NB4 (cell line): Measurements from ENCODE around the gene CFAP46.

Source experiments
- DNase-seq: peaks from one replicate; pipeline ENCODE4 v3.0.0; 2010; ENCODE audit warnings: low read depth
- H3K4me3 ChIP-seq: one replicate; pipeline ENCODE4 v1.5.1; 2011; ENCODE audit warnings: mild to moderate bottlenecking, low read depth, low read length, moderate library complexity
- MYC ChIP-seq: IDR thresholded peaks from 2 replicates; pipeline ENCODE4 v1.6.1; 2011; ENCODE audit warnings: low read depth, low read length
- POLR2A ChIP-seq: IDR thresholded peaks from 2 replicates; pipeline ENCODE4 v1.6.1; 2011; ENCODE audit warnings: mild to moderate bottlenecking; ENCODE audit not compliant: insufficient read length; ENCODE audit errors: extremely low read depth
- TF ChIP-seq, protein P1 (sequence below): IDR thresholded peaks from one replicate; pipeline ENCODE4 v1.5.1; 2012; ENCODE audit warnings: low read depth, low read length
- TF ChIP-seq, protein P2 (sequence below): IDR thresholded peaks from 2 replicates; pipeline ENCODE4 v1.6.1; 2011; ENCODE audit warnings: low read depth, low read length

Gene CFAP46

DNA sequence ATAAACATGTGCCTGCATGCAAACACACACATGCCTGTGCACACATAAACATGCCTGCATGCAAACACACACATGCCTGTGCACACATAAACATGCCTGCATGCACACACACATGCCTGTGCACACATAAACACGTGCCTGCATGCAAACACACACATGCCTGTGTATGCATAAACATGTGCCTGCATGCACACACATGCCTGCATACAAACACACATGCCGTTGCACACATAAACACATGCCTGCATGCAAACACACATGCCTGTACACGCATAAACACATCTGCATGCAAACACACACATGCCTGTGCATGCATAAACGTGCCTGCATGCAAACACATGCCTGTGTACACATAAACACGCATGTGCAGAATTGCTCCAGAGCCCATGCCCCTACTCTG, 178.8 kb downstream of the CFAP46 start:
- TF ChIP-seq POLR2A = no peak
- TF ChIP-seq MYC = no peak
- TF ChIP-seq, protein P1, sequence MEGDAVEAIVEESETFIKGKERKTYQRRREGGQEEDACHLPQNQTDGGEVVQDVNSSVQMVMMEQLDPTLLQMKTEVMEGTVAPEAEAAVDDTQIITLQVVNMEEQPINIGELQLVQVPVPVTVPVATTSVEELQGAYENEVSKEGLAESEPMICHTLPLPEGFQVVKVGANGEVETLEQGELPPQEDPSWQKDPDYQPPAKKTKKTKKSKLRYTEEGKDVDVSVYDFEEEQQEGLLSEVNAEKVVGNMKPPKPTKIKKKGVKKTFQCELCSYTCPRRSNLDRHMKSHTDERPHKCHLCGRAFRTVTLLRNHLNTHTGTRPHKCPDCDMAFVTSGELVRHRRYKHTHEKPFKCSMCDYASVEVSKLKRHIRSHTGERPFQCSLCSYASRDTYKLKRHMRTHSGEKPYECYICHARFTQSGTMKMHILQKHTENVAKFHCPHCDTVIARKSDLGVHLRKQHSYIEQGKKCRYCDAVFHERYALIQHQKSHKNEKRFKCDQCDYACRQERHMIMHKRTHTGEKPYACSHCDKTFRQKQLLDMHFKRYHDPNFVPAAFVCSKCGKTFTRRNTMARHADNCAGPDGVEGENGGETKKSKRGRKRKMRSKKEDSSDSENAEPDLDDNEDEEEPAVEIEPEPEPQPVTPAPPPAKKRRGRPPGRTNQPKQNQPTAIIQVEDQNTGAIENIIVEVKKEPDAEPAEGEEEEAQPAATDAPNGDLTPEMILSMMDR = no peak
- TF ChIP-seq, protein P2, sequence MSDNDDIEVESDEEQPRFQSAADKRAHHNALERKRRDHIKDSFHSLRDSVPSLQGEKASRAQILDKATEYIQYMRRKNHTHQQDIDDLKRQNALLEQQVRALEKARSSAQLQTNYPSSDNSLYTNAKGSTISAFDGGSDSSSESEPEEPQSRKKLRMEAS = no peak
- DNase-seq = no peak
- no peak overlapping the region for H3K4me3 ChIP-seq

DNA sequence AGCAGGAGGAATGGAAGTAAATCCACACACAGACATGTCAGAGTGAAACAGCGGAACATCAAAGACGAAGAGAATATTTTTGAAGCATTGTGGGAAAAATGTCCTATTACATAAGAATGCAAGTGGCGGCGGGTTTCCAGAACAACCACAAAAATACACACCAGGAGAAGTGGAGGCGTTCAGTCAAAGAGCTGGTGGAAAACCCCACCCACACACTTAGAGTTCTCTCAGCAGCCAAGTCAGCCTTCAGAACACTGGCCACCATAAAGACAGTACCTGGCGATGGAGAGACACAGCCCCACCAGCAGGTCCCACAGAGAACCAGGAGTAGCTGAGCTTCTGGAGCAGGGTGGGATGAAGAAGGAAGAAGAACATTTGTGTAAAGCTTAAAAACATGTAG, 180.1 kb downstream of the CFAP46 start:
- no peak for DNase-seq
- H3K4me3 ChIP-seq = no peak overlapping the region
- TF ChIP-seq, protein P2 = no peak
- no peak for TF ChIP-seq POLR2A
- TF ChIP-seq, protein P1 = no peak
- no peak for TF ChIP-seq MYC

DNA sequence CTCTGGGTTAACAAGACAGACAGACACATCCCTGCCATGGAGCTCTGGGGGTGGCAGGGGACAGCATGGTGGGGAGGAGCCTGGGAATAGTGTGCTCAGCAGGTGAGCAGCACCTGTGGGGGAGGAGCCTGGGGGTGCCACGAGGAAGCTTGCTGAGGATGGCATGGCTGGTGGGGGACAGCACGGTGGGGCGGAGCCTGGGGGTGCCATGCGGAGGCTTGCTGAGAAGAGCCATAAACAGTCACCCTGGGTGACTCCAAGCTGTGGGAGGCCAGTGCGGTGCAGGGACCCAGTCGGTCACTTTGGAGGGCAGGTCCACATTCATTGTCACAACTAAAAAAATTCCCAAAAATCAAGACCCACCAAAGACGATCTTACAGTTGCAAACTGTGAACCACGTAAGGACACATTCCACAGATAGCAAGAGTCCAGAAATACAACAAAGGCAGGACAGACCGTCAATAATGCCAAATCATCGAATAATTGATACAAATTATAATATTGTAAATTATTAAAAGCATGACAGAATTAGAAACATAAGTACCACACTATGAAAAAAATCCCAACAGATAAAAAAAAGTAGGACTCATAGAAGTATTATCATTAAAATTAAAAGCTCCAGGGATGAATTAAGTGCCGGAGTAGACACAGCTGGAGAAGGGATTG, 180.8 kb downstream of the CFAP46 start:
- no peak for TF ChIP-seq POLR2A
- TF ChIP-seq, protein P2 = no peak
- TF ChIP-seq, protein P1 = no peak
- TF ChIP-seq MYC = no peak
- no peak for DNase-seq
- no peak overlapping the region for H3K4me3 ChIP-seq

DNA sequence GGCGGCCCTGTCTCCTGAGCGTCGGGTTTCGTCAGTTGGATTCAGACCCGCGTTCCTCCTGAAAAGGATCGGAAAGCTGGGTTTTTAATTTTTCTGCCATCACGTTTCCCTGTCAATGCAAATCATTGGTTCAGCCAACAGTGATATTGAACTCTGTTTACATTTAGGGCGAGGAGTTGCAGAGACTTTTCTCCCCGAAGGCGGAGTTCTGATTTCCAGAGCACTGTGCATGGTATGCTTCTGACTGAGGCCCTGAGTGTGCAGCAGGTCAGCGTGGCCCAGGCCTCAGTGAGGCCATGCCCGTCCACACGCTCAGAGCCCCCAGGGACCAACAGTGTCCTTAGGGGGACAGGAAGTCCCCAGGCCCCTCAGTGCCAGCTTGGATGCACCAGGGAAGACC, 183.5 kb downstream of the CFAP46 start:
- no peak overlapping the region for H3K4me3 ChIP-seq
- TF ChIP-seq, protein P2 = no peak
- TF ChIP-seq POLR2A (no peak), MYC (no peak)
- TF ChIP-seq, protein P1 = no peak
- no peak for DNase-seq
